H1 (cell line): ENCODE data around the gene LIF. TPM values are rescaled to one million over a fixed set of nuclear protein-coding genes. Genes with fewer than 3 reads are reported as not detected.

Experiments
- ATF2 ChIP-seq: IDR thresholded peaks from 2 replicates; pipeline ENCODE4 v1.6.1; 2012; ENCODE audit warnings: low read length, inconsistent platforms
- ATF3 ChIP-seq: IDR thresholded peaks from 2 replicates; pipeline ENCODE4 v1.6.1; 2011; ENCODE audit warnings: low read depth, mild to moderate bottlenecking, low read length; ENCODE audit not compliant: insufficient read depth
- CEBPB ChIP-seq: IDR thresholded peaks from 2 replicates; pipeline ENCODE4 v1.6.1; 2012; ENCODE audit warnings: low read depth, low read length
- CHD1 ChIP-seq: IDR thresholded peaks from 2 replicates; pipeline ENCODE4 v1.6.1; 2012; ENCODE audit warnings: low read depth, low read length, improper control_type of control experiment
- JUN ChIP-seq: IDR thresholded peaks from 2 replicates; pipeline ENCODE4 v1.6.1; 2011; ENCODE audit warnings: low read depth, mild to moderate bottlenecking, improper control_type of control experiment, low read length
- POLR2AphosphoS5 ChIP-seq: IDR thresholded peaks from 2 replicates; pipeline ENCODE4 v1.6.1; 2011; ENCODE audit warnings: low read depth, low read length
- RFX5 ChIP-seq: IDR thresholded peaks from 2 replicates; pipeline ENCODE4 v1.6.1; 2011; ENCODE audit warnings: low read depth, low read length, improper control_type of control experiment, borderline replicate concordance
- TAF1 ChIP-seq: IDR thresholded peaks from 2 replicates; pipeline ENCODE4 v1.6.1; 2011; ENCODE audit warnings: mild to moderate bottlenecking, low read depth, low read length
- polyA plus RNA-seq, 7 experiments: library from polyadenylated mRNA; depleted of rRNA in 3 of 7; stranded (reverse) in 5 of 7; unstranded in 2 of 7; fragments of >200 nt in 5 of 7; fragments of 200-250 nt in 2 of 7; gene quantifications; 1 replicate in 5 of 7; 2 replicates in 1 of 7; 4 replicates in 1 of 7; pipeline versions ENCODE4 v1.2.1 to v1.2.3, GENCODE V29; 2011 to 2013; ENCODE audit warnings: missing spikeins in 2 of 7, mixed read lengths in 2 of 7
- total RNA-seq: library from RNA; stranded (reverse); fragmentation: NEBNext Ultra II Directional; extraction: Animal tissue kit (Norgen Biotek cat#: 25700); gene quantifications from 2 replicates; pipeline ENCODE4 v1.2.1, GENCODE V29; 2021

Gene LIF
- total and polyA plus RNA-seq, 2 of the 8 experiments (the other 6 are each of a cell fraction or from before 2014, with no cell fraction given) = 3.3 to 3.5 TPM

- no peak for TF ChIP-seq ATF2
- TF ChIP-seq TAF1 = no peak
- TF ChIP-seq RFX5 = no peak
- no peak for TF ChIP-seq POLR2AphosphoS5
- TF ChIP-seq CEBPB = no peak
- no peak for TF ChIP-seq ATF3
- TF ChIP-seq CHD1 = no peak
- no peak for TF ChIP-seq JUN
Measured at GRCh38 chr22:30226192-30226832, 20.2 kb downstream of the LIF start (continued).
